Stimulated activated CD8-positive, alpha-beta memory T cell treated with anti-CD3 and anti-CD28 coated beads, Interleukin-12 subunit alpha, Interleukin-12 subunit beta, amount 100 ng/mL, for 1 hour (primary cell): ENCODE measurements around the gene EPHA3.

Source experiments
- DNase-seq: peaks from one replicate; pipeline ENCODE4 v3.0.0-alpha.2; 2020; ENCODE audit warnings: low read depth

EPHA3 gene

GRCh38 chr3:89449086-89449485, 341.7 kb downstream of the EPHA3 start:
- no peak for DNase-seq

GRCh38 chr3:89452066-89452465, 344.6 kb downstream of the EPHA3 start:
- DNase-seq: no peak

GRCh38 chr3:89455240-89455639, 347.8 kb downstream of the EPHA3 start:
- DNase-seq: no peak

- DNase-seq: no peak
Measured at GRCh38 chr3:89467898-89468363, 360.5 kb downstream of the EPHA3 start.

GRCh38 chr3:89472101-89472500, 364.7 kb downstream of the EPHA3 start:
- no peak for DNase-seq

- no peak for DNase-seq
Measured at GRCh38 chr3:89474333-89475130, 367.1 kb downstream of the EPHA3 start.

GRCh38 chr3:89488800-89489580, 381.6 kb downstream of the EPHA3 start:
- DNase-seq: no peak

GRCh38 chr3:89490129-89490528, 382.7 kb downstream of the EPHA3 start:
- DNase-seq: no peak

GRCh38 chr3:89494734-89495133, 387.3 kb downstream of the EPHA3 start:
- DNase-seq: no peak

- DNase-seq: no peak
Measured at GRCh38 chr3:89503891-89504391, 396.5 kb downstream of the EPHA3 start.

- DNase-seq: no peak
Measured at GRCh38 chr3:89504432-89504831, 397.0 kb downstream of the EPHA3 start.

- DNase-seq: no peak
Measured at GRCh38 chr3:89506462-89507103, 399.2 kb downstream of the EPHA3 start.

- no peak for DNase-seq
Measured at GRCh38 chr3:89521328-89521727, 413.9 kb downstream of the EPHA3 start.

GRCh38 chr3:89522155-89522554, 414.7 kb downstream of the EPHA3 start:
- DNase-seq: no peak

- no peak for DNase-seq
Measured at GRCh38 chr3:89525609-89526008, 418.2 kb downstream of the EPHA3 start.

GRCh38 chr3:89527736-89528305, 420.4 kb downstream of the EPHA3 start:
- DNase-seq: no peak
